Measurements from ENCODE around the gene PRSS57. TPM values are rescaled to one million over a fixed set of nuclear protein-coding genes. Genes with fewer than 3 reads are reported as not detected.

PRSS57 gene
- total RNA-seq, 1 experiment from 2014 or later, result not detected

GRCh38 chr19:662962-663681, 32.1 kb downstream of the PRSS57 start, which contains the start of gene RNF126:
TSS of gene RNF126 (minus strand) at chr19:663214. CDS start at chr19:663121, 93 bp downstream.
- in situ Hi-C loops (cut with HindIII; ENCODE audit: low pct_unique_long_range_greater_than_20kb, low sequenced_read_pairs), result no loop called here
- H3K36me3 ChIP-seq (ENCODE audit: control insufficient read depth, insufficient read depth, low read length), result no peaks in the 10 kb centered on the region; the same call in 1 of the 2 replicates
- ATAC-seq (peak; percentile 84), DNase-seq (ENCODE audit: low read depth, low spot score) (no peak)
- no peaks in the 10 kb centered on the region; the same call in 1 of the 2 replicates for H3K4me1 ChIP-seq (ENCODE audit: control insufficient read depth, insufficient read depth, low read length)
- peak within 1 kb of the TSS; percentile 58 to 78 for H3K4me3 ChIP-seq (ENCODE audit: low read depth in 2 of 2, low read length in 2 of 2)
- TF ChIP-seq SIN3A (IDR thresholded peaks at IDR 0.05; ENCODE audit: borderline replicate concordance, insufficient read depth, low read depth, low read length) (no peak; the same call in 1 of the 2 replicates), POLR2AphosphoS5 (IDR thresholded peaks at IDR 0.05; ENCODE audit: low read depth, low read length) (peak; percentile 22; the same call in 1 of the 2 replicates), TCF7L2 (IDR thresholded peaks at IDR 0.05; ENCODE audit: low read depth, low read length) (no peak), CTCF (IDR thresholded peaks at IDR 0.05) (no peak)
- TF ChIP-seq, protein P1, sequence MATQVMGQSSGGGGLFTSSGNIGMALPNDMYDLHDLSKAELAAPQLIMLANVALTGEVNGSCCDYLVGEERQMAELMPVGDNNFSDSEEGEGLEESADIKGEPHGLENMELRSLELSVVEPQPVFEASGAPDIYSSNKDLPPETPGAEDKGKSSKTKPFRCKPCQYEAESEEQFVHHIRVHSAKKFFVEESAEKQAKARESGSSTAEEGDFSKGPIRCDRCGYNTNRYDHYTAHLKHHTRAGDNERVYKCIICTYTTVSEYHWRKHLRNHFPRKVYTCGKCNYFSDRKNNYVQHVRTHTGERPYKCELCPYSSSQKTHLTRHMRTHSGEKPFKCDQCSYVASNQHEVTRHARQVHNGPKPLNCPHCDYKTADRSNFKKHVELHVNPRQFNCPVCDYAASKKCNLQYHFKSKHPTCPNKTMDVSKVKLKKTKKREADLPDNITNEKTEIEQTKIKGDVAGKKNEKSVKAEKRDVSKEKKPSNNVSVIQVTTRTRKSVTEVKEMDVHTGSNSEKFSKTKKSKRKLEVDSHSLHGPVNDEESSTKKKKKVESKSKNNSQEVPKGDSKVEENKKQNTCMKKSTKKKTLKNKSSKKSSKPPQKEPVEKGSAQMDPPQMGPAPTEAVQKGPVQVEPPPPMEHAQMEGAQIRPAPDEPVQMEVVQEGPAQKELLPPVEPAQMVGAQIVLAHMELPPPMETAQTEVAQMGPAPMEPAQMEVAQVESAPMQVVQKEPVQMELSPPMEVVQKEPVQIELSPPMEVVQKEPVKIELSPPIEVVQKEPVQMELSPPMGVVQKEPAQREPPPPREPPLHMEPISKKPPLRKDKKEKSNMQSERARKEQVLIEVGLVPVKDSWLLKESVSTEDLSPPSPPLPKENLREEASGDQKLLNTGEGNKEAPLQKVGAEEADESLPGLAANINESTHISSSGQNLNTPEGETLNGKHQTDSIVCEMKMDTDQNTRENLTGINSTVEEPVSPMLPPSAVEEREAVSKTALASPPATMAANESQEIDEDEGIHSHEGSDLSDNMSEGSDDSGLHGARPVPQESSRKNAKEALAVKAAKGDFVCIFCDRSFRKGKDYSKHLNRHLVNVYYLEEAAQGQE (IDR thresholded peaks at IDR 0.05; ENCODE audit: insufficient read depth in 1 of 2, low read depth in 2 of 2, low read length in 1 of 2), result no peak
- H3K27ac ChIP-seq (ENCODE audit: low read length), result peak within 1 kb of the TSS; percentile 80
- POLR2A ChIA-PET, result interaction anchor here (0.6 kb wide), 1 partner anchor 53 kb away, joined by 3 read pairs; no protein-coding TSS in a partner anchor
- BruUV-seq (replicated peaks), result no TSS peak
- H3K9me3 ChIP-seq (ENCODE audit: control insufficient read depth, insufficient read depth, low read depth, low read length), result no peaks in the 10 kb centered on the region
- H3K27me3 ChIP-seq (ENCODE audit: control insufficient read depth, insufficient read depth, low read length), result no peaks in the 10 kb centered on the region
- CTCF ChIA-PET, result interaction anchor here (1.5 kb wide), 1 partner anchor 79 kb away, joined by 3 read pairs; no protein-coding TSS in a partner anchor
- intact Hi-C loops (cut with micrococcal nuclease; ENCODE audit: unreplicated experiment), result no loop called here

GRCh38 chr19:662207-662961, 32.9 kb downstream of the PRSS57 start:
- no peak for DNase-seq (ENCODE audit: low read depth, low spot score)
- ChIA-PET POLR2A (no interaction called here), CTCF (no interaction called here)
- Histone ChIP-seq H3K4me1 (ENCODE audit: control insufficient read depth, insufficient read depth, low read length) (no peaks in the 10 kb centered on the region; the same call in 1 of the 2 replicates), H3K9me3 (ENCODE audit: control insufficient read depth, insufficient read depth, low read depth, low read length) (no peaks in the 10 kb centered on the region), H3K36me3 (ENCODE audit: control insufficient read depth, insufficient read depth, low read length) (no peaks in the 10 kb centered on the region; the same call in 1 of the 2 replicates), H3K27me3 (ENCODE audit: control insufficient read depth, insufficient read depth, low read length) (no peaks in the 10 kb centered on the region), H3K4me3 (ENCODE audit: low read depth in 2 of 2, low read length in 2 of 2) (peak overlapping the region; percentile 58 to 78), H3K27ac (ENCODE audit: low read length) (peak overlapping the region; percentile 71)
- intact Hi-C loops (cut with micrococcal nuclease; ENCODE audit: unreplicated experiment), result no loop called here
- in situ Hi-C loops (cut with HindIII; ENCODE audit: low pct_unique_long_range_greater_than_20kb, low sequenced_read_pairs), result no loop called here
- ATAC-seq, result no peak
- no TSS peak for BruUV-seq (replicated peaks)
- TF ChIP-seq, protein P1 (IDR thresholded peaks at IDR 0.05; ENCODE audit: insufficient read depth in 1 of 2, low read depth in 2 of 2, low read length in 1 of 2), result no peak
- 0 out of 2 replicates have a peak, but pooled peaks have one; percentile 42 for TF ChIP-seq SIN3A (IDR thresholded peaks at IDR 0.05; ENCODE audit: borderline replicate concordance, insufficient read depth, low read depth, low read length)

Measured in Panc1 (cell line).